DMS53 (cell line): ENCODE results near the gene CD55.

ENCODE experiments used
- DNase-seq: peaks from one replicate; lab custom pipeline; 2025; lab: John Stamatoyannopoulos, UW

Gene CD55

DNA sequence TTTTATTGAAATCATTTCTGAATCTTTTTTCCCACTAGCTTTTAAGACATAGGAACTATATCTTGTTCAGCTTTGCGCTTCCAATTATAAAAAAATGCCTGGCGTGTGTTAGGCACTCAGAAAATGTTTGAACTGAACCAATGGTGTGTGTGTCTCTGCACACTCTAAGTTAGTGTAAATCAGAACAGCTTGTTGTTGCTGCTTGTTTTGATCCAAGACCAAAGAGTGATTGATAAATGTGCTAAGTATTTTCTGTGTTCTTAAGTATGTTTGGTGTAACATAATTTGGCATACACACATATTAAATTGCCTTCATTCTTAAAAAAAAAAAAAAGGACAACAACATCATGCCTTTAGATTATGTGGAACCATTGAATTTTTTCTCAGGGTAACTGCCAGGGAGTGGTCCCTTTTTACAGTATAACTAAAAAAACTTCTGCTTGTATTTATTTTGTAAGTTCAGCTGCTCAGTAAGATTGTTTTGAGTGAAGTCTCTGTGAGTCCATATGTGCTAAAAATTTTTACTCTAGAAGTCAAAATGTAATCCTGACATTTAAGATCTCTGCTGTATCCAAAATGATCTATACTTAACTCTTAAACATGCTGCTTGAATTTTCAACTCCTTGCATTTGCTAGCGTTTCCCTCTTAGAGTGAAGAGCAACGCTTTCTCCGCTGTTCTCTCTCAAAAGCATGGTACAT is 8.7 kb downstream of the CD55 start:
- DNase-seq = no peak

DNA sequence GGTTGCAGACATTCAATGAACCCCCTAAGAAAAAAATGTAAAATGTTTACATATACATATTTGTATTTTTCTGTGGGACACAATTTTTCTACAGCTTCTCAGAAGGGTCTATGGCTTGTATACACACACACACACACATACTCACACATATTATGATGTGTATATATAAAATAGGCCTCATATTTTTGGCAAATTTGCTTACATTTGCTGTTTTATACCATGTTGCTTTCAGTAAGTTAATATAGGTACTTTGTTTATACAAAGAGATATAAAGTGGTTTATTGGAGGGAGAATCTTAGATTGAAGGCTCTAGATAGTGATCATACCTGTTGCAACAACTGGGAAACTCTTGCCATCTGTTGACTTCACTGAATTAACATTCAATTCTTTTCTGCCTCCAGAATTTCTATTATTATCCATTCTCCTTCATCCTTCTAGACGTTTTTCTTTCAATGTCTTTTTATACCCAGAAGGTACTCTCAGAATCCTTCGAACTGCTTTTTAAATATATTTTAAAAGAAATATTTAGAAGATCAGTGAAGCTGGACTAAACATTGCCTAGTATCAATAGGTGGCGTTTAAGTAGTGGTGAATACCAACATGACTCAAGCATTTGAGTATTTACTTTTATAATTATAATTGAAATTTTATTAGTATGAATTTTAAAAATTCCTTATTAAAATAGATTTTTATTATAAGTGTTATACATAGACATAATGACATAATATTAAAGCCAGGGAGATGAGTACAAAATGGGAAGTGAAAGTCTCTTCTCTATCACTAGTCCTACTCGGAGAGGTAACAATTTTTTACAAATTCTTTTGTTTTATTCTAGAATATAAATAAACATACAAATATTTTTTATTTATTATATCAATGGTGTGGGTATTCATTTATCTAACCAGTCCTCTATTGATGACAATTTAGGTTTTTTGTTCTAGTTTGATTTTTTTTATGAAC is 10.2 kb downstream of the CD55 start:
- DNase-seq = no peak

DNA sequence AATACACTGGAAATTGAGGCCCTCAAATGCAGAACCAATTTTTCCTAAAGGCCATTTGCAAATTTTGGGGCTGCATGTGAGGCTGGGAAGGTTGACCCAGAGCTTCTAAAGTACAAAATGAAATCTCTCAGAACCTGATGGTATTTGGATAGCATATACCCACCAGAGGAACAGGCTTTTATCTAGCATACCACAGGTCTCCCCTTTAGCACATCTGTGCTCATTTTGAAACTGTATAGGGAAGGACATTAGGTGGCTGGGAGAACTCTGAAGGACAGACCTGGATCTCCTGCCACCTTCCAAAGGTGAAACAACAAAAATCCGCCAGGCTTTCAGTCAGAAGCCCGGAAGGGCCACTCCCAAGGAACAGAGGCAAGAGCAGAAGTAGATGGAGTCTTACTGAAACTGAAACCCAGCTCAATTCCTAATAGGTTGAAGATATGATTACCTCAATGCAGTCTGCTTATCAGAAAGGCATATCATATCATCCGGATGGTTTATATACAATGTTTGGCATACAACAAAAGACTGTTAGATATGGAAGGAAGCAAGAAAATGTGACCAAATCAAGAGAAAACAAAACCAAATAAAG is 11.6 kb downstream of the CD55 start:
- DNase-seq = no peak

DNA sequence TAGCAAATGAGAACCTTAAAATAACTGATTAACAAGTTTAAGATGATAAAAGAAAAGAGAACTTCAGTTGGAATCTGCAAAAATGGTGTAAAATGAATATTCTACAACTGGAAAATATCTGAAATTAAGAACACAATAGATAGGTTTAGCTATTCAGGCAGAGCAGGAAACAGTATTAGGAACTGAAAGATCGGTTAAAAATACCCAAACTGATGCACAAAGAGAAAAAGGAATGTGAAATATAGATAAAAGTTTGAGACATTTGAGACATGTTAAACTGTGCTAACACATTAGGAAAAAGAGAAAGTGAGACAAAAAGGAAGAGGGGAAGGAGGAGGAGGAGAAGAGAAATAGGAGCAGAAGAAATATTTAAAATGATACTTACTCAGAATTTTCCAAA is 12.1 kb downstream of the CD55 start:
- no peak for DNase-seq

DNA sequence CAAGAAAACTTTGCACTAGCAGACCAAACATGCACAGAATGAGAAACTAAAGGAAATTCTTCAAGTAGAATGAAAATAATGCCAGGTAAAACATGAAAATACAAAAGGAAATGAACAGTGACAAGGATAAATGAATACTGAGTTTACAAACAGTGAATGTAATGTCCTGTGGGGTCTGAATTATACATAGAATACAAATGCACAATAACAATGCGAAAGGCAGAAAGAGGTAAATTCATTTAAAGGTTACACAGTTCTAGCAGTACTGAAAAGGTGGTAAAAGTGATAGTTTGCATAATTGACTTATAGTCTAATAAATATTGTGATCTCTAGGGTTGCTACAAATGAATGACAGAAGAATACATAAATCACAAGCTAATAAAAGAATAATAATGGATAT is 12.9 kb downstream of the CD55 start:
- no peak for DNase-seq

DNA sequence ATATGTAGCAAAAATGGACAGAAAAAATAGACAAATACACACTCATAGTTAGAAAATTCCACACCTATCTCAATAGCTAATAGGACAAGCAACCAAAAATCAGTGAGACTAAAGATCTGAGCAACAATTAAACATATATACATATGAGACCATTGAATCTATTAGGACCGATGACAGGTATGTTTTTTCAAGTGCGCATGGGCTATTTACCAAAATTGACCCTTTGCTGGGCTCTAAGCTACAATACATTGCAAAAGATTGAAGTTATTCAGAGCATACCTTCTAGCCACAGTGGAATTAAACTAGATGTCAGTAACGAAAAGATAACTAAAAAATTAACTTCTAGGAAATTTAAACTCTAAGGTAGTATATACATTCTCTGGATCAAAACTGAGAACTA is 13.7 kb downstream of the CD55 start:
- DNase-seq = no peak

DNA sequence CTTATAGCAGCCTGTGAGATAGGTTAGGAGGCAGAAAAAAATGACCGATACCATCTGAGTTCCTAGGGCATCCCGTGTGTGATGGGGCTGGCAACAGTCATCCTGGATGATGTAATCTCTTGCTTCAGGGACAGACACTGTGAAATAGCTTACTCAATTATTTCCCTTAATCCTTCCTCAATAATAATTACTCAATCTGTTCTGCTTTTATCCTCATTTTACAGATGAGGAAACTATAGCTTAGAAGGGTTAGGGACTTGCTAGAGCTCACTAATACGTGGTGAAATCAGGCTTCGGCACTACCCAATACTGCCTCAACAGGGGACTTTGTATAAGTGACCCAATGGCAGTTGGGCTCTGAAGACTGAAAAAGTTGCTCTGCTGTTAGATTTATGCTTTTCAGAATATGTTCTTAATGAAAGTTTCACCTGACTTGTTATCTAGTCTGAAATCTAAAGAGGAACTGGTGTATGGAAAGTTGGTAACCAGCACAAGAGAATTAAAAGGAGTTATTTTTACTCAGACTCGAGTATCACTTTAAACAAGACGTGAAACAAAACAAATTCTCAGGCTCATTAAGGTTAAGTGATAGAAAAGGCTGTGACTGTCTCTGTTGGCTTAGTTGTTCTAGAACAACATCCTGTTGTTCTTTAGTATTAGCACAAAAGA is 14.4 kb downstream of the CD55 start:
- peak; percentile 59 for DNase-seq

DNA sequence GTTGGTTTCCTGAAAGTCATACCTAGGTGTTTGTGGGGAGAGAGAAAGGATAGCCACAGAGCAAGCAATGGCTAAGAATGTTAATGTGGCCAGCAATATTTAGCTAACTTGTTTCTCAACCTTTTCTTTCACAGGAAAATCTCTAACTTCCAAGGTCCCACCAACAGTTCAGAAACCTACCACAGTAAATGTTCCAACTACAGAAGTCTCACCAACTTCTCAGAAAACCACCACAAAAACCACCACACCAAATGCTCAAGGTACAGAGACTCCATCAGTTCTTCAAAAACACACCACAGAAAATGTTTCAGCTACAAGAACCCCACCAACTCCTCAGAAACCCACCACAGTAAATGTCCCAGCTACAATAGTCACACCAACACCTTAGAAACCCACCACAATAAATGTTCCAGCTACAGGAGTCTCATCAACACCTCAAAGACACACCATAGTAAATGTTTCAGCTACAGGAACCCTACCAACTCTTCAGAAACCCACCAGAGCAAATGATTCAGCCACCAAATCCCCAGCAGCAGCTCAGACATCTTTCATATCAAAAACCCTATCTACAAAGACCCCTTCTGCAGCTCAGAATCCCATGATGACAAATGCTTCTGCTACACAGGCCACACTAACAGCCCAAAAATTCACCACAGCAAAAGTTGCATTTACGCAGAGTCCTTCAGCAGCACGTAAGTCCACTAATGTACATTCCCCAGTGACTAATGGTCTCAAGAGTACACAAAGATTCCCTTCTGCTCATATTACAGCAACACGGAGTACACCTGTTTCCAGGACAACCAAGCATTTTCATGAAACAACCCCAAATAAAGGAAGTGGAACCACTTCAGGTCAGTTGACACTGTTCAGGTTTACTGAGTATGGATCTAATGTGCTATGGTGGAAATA is 15.3 kb downstream of the CD55 start:
- DNase-seq = peak; percentile 99

DNA sequence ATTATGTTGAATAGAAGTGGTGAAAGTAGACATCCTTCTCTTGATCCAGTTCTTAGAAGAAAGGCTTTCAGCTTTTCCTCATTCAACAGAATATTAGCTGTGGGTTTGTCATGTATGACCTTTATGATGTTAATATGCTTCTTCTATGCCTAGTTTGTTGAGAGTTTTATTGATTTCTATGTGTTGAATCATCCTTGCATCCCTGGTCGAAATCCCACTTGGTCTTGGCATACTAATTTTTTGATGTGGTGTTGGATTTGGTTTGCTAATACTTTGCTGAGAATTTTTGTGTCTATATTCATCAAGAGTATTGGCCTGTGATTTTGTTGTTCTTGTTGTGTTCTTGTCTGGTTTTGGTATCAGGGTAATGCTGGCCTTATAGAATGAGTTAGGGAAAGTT is 20.9 kb downstream of the CD55 start:
- no peak for DNase-seq

DNA sequence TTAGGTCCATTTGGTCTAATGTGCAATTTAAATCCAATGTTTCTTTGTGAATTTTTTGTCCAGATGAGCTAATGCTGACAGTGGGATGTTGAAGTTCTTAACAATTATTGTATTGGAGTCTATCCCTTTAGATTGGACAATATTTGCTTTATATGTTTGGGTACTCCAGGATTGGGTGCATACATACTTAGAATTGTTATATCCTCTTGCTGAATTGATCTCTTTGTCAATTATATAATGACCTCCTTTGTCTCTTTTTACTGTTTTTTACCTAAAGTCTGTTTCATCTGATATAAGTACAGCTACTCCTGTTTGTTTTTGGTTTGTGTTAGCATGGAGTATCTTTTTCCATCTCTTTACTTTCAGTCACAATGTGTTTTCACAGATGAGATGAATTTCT is 22.2 kb downstream of the CD55 start:
- DNase-seq = no peak

DNA sequence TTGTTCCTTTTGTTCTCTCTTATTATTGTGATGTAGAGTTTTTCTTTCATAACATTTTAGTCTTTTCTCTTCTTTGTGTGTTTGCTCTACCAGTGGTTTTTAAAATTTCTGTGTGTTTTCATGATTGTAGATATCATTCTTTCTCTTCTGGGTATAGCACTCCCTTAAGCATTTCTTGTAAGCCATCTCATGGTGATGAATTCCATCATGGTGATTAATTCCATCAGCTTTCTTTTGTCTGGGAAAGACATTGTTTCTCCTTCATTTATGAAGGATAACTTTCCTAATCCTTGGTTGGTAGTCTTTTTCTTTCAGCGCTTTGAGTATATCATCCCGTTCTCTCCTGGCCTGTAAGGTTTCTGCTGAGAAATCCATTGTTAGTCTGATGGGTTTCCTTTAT is 22.7 kb downstream of the CD55 start:
- DNase-seq = no peak

DNA sequence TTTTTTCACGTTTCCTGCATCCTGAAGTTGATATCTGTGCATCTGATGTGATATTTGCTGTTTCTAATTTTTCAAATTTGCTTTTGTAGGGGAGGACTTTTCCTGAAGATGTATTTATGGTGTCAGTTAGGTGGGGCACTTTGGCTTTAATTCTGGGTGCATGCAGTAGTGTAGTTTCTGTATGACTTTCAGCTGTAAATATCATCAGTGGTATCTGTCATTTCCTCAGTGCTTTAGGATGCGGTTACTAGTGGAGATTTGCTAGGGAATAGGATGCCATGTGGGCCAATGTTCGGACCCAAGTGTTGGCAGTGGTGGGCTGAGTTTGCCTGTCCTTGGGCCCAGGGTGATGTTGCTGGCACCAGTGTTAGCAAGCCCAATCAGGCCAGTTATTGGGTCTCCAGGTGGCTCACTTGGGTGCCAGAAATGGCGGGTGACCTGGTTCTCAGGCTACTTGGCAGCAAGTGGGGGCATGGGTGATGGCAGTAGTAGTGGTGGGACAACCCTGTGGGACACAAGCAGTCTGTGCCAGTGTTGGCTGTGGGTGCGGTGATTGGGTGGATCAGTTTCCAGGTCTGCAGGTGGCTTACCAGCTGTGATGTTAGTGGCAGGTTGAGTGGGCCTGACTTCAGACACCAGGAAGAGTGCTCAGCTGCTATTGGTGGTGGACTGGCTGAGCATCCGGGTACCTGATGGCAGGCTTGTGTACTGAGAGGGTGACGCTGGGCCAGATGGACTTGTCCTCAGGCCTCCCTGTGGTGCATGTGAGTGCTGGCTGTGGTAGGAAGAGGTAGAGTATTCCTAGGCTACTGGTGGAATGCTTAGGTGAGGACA is 24.4 kb downstream of the CD55 start:
- DNase-seq = no peak

DNA sequence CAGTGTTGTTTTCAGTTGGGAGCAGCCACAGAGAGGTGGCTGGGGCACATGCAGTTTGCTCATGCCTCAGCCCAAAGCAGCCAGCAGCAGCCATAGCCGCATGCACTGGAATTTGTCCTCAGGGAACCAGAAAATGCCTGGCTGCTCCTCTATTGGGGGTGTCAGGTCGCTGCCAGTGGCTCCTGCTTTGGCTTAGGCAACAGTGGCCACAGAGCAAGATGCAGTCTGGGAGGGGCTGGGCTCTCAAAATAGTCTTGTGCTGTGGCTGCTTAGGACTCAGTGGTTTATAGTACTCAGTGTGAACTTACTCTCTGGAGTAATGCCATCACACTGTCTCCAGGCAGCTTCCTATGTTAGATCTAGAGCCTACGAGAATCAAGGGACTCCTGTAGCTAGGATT is 25.0 kb downstream of the CD55 start:
- no peak for DNase-seq

DNA sequence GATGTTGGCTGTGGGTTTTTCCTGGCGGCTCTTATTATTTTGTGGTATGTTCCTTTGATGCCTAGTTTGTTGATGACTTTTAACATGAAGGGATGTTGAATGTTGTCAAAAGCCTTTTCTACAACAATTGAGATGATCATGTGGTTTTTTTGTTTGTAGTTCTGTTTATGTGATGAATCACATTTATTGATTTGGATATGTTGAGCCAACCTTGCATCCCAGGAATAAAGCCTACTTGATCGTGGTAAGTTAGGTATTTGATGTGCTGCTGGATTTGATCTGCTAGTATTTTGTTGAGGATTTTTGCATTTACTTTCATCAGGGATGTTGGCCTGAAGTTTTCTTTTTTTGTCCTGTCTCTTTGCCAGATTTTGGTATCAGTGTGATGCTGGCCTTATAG is 28.5 kb downstream of the CD55 start:
- DNase-seq = no peak

DNA sequence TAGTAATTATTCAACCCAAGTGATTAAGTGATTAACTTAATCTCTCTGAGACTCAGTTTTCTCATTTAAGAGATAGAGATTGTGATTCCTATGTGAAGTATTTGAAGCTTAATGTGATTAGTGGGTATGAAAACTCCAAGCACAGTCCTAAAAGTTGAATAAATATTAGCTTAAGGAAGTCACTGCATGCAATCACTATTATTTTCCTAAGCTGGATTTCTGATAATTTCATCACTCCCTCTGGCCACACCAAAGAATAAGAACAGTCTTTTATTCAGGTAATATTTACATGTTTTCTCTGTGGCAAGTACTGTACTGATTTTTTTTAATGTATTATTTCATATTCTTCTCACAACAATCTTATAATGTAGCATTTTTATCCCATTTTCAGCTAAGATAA is 31.1 kb downstream of the CD55 start:
- peak; percentile 13 for DNase-seq

DNA sequence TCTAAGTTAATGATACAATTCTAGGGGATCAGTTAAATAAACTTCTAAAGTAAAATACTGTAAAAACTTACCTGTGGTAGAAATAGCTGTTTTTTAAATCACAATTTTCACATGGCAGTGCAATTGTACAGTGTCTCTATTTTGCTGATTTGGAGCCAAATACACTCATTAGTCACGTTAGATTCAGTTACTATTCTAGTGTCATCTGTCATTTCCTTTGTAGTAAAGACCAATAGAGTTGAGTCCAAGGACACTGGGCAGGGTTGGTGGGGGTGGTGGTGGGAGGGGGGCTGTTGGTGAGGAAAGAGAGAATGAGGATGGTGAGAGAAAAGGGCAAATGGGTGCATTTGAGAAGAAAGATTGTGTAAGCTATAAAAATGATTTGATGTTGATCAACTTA is 33.6 kb downstream of the CD55 start:
- DNase-seq = no peak

DNA sequence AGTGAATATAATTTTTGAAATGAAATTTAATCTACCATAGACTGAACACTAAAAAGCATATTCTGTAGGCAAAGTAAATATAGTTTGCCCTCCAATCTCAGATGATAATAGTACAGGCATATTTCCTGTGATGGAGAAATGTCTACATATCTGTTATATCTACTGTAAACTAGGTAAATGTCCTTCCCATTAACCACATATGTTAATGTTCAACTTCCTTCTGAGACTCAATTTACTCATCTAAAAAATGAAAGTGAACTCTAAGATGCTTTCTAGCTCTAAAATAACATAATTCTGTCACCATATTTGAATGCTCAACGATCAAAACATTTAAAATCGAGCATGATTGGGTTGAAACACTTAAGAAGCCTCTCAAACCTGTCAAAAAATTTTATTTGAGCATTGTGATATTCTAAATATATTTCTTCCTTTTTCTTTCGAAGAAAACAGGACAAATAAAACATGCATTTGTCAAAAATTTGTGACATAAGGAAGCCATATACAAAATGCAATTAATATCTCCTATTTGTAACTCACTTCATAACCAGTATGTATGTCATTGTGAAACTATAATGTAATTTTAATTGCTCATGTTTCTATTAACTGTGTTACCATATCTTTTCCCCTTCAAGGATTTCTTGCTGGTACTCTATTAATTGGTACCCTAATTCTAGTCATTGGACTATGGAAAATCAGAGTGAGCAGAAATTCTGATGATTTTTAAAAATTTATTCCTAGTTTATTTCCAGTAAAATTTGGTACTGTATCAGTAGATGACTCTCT is 34.2 kb downstream of the CD55 start:
- DNase-seq = no peak

DNA sequence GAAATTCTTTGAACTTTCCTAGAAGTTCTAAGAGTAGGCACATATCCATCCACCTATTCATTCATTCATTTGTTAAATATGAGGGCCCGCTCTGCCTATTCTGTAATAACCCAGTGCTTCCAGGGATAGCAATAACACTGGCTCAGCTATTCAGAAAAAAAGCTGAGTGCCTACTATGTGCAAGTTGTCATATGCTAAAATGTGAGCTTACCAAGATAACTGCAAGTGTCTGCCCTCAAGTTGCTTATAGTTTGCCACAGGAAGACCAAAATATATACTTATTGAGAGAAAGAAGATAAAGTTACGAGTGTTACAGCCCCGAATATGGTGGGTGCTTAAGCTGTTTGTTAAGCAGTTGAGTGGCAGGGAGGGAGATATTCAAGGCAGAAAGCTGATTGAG is 39.6 kb downstream of the CD55 start:
- DNase-seq = no peak

DNA sequence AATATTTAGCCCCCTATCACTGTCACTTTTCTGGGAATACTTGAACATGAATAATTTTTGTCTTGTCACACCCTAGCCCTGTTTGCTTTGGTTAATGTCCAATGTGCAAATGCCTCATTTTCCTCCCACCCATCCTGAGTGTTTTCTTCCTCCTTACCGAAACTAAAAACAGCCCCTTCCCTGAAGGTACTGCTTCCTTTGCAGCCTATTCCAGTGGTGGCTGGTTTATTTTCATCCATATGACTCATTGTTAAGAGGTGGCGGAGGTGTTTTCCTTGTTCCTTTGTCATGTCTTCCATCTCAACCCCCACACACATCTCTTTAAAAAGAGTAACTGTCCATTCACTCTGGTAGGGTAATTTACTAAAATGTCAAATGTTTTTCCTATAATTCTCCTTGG is 40.4 kb downstream of the CD55 start:
- no peak for DNase-seq
